Erythroblast (primary cell): ENCODE data around the gene KIAA1671.

Source experiments
- DNase-seq, 2 experiments: peaks; one replicate each; lab custom pipeline; 2025; lab: John Stamatoyannopoulos, UW
- GATA1 ChIP-seq: IDR thresholded peaks from 2 replicates; pipeline ENCODE4 v1.6.1; 2011; ENCODE audit warnings: low read depth, mild to moderate bottlenecking, control low read depth, low read length, moderate library complexity
- POLR2A ChIP-seq: IDR thresholded peaks from 2 replicates; pipeline ENCODE4 v1.6.1; 2011; ENCODE audit warnings: mild to moderate bottlenecking, low read length

Gene KIAA1671

GRCh38 chr22:25120093-25120561 lies 167.6 kb downstream of the KIAA1671 start:
- no peak for DNase-seq
- TF ChIP-seq POLR2A (no peak), GATA1 (no peak)

DNA sequence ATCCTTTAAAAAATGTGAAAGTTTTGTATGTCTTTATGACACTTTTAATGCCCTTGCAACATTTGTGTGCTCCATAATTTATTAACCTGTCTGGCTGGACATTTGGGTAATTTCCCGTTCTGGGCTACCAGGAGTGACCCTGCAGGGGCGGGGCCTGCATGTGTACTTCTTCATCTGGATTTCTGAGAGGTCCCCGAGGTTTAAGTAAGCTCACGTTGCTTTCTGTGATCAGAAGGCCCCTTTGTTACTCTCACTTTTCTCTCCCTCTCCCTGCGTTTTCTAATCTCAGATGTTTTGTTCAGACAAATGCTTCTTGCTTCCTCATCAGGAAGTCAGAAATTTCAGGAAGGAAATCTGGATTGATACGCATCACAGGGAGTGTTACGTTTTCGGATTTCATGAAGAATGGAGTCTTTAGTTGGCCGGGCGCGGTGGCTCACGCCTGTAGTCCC lies 168.3 kb downstream of the KIAA1671 start:
- DNase-seq: no peak
- no peak for TF ChIP-seq POLR2A

GRCh38 chr22:25122136-25122764 lies 169.7 kb downstream of the KIAA1671 start:
- DNase-seq: no peak

DNA sequence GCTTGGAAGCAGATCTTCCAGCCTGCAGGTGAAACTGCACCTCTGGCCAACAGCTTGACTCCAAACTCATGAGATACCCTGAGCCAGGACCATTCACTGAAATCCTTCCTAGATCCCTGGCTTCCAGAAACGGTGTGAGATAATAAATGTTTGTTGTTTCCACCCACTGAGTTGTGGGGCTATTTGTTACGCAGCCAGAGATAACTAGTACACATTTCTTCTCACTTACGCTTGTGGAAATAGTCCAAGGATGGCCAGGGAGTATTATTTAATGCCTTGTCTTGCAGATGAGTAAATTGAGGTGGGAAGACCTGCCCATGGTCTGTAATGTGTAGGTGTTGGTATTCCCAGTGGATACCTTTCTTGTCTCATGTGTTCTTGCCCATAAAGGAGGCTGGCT lies 171.2 kb downstream of the KIAA1671 start:
- TF ChIP-seq POLR2A (no peak), GATA1 (no peak)
- no peak for DNase-seq

More at GRCh38 chr22:25122136-25122764, 169.7 kb downstream of the KIAA1671 start:
- TF ChIP-seq POLR2A (no peak), GATA1 (no peak)

DNA sequence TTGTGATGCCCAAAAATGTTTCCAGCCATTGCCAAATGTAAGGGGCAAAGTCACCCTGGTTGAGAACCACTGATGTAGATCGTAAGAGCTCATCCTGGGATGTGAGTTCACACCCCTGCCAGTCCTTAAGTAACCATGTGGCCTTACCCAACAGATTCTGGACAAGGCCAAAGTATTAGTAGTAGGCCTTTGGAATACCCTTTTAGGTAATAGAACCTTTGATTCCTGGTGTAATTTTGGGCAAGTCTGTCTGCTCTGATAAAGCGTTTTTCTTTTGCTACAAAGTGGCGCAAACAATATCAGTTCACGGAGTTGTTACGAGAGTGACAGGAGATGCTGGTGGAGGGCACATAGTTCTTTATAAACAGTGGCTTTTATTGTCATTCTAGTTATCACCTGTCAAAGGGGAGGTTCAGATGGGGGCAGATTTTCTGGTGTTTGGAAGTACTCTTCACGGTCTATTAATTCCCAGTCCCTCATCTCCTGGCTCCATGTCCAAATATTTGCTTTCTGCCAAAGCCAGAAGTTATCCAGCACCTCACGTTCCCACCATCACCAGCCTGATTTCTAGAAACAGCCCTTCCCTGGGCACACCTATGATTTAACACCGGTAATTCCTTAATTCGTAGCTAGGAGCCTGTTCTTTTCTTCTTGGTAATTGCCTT lies 173.3 kb downstream of the KIAA1671 start:
- no peak for DNase-seq
- TF ChIP-seq POLR2A (no peak), GATA1 (no peak)

- no peak for DNase-seq
- TF ChIP-seq POLR2A (no peak), GATA1 (no peak)
Measured at GRCh38 chr22:25126510-25126909, 174.0 kb downstream of the KIAA1671 start.

GRCh38 chr22:25127318-25127717 lies 174.8 kb downstream of the KIAA1671 start:
- DNase-seq: no peak
- no peak for TF ChIP-seq GATA1
- TF ChIP-seq POLR2A: no peak

DNA sequence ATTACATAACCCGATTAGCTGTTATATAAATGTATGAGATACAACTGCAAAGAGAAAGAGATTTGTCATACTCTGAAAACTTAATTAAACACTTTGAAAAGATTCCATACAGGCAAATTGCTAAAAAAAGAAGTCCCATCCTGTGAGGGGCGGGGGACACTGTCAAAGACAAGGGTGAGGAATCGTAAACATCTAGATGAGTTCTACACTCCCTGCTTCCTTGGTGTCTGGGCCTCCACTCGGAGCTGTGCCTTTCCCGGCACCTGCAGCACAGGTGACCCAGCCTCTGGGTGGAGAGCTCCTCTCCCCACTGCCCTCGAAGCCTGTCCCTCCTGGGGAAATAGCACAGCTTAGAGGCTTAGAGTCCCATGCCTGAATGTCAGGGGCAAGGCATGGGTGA lies 177.9 kb downstream of the KIAA1671 start:
- DNase-seq: no peak
- TF ChIP-seq POLR2A: no peak
- TF ChIP-seq GATA1: no peak

DNA sequence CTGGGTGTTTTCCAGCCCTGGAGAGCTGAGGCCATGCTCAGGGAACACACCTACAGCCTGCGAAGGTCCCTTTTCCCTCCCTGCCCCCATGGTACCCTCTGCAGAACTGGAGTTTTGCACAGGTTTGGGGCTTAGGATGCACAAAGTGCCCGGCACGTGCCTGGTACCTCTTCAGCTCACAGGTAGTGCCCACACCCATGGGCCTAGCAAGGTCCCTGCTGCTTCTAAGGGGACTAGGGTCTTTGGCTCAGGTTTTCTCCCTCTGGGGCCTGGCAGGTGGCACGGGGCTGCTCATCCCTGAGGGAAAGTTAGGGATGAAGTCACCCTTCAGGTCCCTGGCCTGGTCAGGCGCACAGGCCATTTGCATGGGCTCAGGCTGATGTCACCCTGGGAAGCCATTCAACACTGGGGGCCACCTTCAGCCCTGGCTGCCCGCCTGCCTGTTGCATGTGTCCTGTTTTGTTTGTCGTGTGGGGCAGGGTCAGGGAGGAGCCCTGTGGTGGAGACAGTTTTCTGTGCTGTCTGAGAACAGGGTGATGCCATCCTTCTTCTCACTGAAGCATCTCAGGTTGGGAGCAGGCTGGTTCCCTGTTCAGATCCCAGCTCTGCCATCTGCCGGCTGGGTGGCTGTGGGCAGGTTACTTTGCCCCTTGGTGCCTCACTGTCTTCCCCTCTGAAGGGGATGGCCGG lies 178.8 kb downstream of the KIAA1671 start:
- TF ChIP-seq POLR2A (no peak), GATA1 (no peak)

DNA sequence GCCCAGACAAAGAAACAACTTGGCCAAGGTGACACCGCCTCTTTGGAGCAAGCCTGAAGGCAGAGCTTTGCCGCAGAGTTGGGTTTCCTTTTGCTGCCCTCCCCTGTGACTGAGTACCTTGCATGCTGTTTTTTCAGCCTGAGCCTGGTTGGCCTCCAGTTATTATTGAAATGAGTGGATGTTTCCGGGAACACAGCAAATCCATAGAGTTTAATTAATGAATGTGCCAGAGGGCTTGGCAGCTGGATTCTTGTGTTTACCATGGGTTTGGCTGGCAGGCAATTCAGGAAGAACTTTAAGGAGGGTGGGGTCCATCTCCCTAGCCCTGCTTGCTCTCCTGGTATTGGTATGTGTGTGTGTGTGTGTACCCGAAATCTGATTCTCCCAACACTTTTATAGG lies 181.5 kb downstream of the KIAA1671 start:
- no peak for DNase-seq

More for the DNA sequence above, 178.8 kb downstream of the KIAA1671 start:
- no peak for DNase-seq

GRCh38 chr22:25134451-25134850 lies 181.9 kb downstream of the KIAA1671 start:
- TF ChIP-seq GATA1: no peak
- TF ChIP-seq POLR2A: no peak
- DNase-seq: no peak

More for the DNA sequence above, 181.5 kb downstream of the KIAA1671 start:
- no peak for TF ChIP-seq GATA1
- TF ChIP-seq POLR2A: no peak

GRCh38 chr22:25136953-25137576 lies 184.5 kb downstream of the KIAA1671 start:
- DNase-seq: no peak
- TF ChIP-seq GATA1 (no peak), POLR2A (no peak)

- TF ChIP-seq POLR2A: no peak
- TF ChIP-seq GATA1: no peak
- peak; percentile 9 to 19 for DNase-seq
Measured at GRCh38 chr22:25137577-25138525, 185.3 kb downstream of the KIAA1671 start.
